Measurements from ENCODE around the gene G6PC3.

GRCh38 chr17:44023545-44024270 is 46.8 kb upstream of the G6PC3 start:
- TF ChIP-seq CTCF (conservative IDR thresholded peaks at IDR 0.05) (no peak), ZFX (IDR thresholded peaks at IDR 0.05) (no peak)

All from C4-2B (cell line).